GM08714 (cell line): ENCODE results near the gene MOB2.

Experiments
- H3K4me3 ChIP-seq: fragments of 200-500 bp; sonication (Bioruptor generic); 2 replicates; pipeline ENCODE4 v1.5.1; 2014; ENCODE audit warnings: mild to moderate bottlenecking, low read length, inconsistent platforms
- ZNF274 ChIP-seq: IDR thresholded peaks from 2 replicates; pipeline ENCODE4 v1.6.1; 2012; ENCODE audit warnings: mild to moderate bottlenecking, low read depth, low read length

Gene MOB2

DNA sequence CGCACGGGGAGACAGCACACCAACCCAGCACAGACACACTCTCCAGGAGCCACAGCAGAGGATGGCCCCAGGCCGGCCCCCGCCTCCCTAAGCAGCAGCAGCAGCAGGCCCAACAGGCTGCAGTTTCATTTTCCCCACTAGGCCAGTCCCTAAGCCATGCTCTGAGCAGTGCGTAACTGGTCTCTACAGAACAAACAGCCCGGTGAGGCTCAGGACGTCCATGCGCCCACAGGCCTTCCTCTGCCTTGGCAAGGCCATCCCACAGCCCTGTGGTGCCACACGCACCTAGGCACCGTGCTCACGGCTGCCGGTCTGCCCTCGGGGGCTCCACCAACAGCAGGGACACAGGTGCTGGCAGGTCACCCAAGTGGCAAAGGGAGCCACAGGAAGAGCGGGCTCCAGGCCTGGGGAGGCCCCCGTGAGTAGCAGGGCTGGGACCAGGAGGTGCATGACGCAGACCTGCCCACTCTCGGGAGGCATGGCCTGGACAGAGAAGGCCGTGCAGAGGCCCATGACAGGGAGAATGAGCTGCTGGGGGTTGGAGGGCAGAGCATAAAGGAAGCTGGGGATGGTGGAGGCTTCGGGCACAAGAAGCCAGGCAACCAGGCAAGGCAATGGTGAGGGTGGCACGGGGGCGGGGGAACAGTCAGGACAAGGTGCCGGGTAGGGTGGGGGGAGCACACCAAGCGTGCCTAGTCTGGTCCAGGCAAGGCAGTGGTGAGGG is 1.4 kb upstream of the MOB2 start:
- TF ChIP-seq ZNF274 = no peak
- no peak overlapping the region for H3K4me3 ChIP-seq

DNA sequence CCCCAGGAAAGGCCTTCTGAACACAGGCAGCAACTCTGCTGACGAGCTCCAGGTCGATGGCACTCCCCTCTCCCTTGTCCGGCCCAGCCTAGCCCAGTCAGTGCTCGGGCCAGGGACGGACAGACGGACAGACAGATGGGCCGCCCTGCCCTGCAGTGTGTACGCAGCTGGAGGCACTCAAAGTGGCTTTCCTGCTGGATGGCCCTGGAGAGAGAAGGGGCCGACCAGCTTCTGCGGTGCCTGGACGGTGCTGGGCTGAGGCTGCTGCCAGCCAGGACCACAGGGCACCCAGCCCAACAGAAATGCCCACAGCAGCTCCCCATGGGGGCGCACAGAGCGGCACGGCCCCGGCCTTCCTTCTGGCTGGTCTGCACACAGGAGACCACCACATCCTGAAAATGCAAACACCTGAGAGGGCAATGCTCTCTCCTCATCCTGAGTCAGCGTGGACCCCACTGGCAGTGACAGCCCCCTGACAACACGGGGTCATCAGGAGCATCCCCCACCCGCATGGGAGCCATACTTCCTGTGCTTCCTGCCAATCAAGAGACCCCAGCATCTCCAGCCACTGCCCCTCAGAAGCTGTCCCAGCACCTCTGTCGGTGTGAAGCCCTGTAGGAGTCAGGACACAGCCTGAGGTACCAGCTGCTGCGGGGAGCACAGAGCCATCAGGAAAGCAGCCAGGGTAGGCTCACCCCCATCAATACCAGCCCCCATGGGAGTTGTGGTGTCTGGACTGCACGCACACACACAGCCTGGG is 692 bp upstream of the MOB2 start:
- H3K4me3 ChIP-seq = no peak overlapping the region
- TF ChIP-seq ZNF274 = no peak

DNA sequence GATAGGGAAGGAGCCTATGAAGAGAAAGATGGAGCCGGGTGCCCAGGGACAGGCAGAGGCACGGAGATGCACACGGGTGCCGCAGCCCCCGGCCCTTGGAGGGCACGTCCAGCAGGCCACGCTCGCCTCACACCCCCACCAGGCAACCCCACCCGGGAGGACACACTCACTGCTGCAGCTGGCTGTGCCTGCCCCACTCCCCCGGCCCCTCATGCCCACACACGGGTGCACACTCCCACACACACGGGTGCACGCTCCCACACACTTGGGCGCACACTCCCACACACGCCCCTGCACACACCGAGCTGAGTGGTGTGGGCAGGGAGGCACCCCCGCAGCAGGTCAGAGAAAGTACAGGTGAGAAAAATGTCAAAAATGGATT is 1.1 kb downstream of the MOB2 start:
- H3K4me3 ChIP-seq = no peak overlapping the region
- TF ChIP-seq ZNF274 = no peak

DNA sequence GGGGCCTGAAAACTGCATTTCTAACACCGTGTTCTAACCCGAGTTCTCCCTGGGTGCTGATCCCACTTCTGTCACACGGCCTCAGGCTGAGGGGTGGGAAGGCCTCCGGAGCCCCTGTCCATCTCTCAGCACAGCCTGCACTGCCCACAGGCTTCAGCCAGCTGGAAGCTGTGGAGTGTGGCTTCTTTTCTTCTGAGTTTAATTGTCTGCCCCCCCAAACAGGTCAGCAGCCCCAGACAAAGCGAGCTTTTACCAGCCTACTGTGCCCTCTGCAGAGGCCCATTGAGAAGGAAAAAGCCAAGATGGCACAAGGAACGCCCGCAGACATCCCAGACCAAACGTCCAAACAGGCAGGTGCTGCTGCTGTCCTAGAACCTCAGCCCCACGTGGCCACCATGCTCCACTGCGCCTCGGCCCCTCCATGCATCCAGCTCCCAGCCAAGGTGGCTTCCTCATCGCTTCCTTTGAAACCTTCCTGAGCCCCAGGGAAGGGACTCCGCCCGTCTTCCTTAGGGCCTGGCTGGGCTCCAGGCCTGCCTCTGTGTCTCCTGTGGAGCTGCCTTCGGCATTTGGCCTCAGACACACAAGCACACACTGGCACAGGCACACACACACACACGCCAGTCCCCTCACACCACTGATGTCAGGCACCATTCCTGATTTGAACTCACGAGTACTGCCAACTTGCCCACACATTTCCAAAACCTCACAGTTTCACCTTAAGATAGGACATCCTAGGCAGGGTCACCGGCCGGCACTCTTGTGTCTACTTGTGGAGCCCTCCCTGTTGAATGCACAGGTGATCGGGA is 1.7 kb downstream of the MOB2 start:
- no peak overlapping the region for H3K4me3 ChIP-seq
- no peak for TF ChIP-seq ZNF274

DNA sequence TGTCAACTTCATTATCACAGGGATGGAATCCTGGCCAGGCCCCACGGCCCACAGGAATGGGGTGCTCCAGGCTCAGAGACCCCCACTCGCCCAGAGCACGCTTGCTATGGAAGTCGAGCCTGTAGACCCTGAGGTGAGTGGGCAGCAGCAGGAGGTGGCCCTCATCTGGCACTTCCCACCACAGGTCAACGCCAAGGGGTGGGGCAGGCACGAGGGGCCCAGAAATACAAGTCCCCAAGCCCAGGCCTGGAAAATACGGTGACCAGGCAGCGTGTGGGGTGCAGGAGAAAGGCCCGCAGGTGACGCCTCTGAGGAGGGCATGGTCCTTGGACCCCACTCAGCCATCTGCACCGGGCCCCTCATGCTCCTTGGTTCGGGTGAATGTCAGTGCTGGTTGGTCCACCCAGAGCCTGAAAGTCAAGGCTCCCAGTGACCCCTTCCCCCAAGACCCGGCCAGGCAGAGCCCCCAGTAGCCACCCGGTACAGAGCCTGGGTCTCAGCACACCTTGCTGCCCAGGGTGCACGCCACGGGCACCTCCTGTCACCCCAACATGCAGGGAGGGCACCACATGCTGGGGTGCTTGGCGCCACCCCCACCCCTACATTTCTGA is 2.4 kb downstream of the MOB2 start:
- TF ChIP-seq ZNF274 = no peak

DNA sequence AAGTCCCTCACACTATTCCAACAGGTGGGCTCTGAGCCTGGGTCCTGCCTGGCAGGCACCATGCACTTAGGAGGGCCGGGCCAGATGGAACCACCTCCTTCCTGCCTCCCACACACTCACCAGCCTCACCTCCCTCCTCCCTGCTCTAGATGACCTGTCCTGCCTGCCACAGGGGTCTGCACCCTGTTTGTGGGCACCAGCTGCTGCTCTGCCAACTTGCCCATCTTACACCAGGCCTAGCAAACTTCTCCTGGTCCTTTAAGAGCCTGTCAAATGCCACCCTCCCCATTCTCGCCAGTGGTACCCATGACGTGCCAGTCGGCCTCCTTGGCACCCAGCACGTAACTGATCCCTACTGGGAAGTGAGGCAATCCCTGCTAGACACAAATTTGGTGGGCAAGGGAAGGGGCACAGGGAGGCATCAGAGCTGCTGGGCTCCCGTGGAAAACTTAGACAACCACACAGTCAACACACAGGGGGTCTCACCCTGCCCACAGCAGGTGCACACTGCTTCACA is 3.1 kb downstream of the MOB2 start:
- no peak for TF ChIP-seq ZNF274

More for the DNA sequence above, 2.4 kb downstream of the MOB2 start:
- H3K4me3 ChIP-seq = no peak overlapping the region

DNA sequence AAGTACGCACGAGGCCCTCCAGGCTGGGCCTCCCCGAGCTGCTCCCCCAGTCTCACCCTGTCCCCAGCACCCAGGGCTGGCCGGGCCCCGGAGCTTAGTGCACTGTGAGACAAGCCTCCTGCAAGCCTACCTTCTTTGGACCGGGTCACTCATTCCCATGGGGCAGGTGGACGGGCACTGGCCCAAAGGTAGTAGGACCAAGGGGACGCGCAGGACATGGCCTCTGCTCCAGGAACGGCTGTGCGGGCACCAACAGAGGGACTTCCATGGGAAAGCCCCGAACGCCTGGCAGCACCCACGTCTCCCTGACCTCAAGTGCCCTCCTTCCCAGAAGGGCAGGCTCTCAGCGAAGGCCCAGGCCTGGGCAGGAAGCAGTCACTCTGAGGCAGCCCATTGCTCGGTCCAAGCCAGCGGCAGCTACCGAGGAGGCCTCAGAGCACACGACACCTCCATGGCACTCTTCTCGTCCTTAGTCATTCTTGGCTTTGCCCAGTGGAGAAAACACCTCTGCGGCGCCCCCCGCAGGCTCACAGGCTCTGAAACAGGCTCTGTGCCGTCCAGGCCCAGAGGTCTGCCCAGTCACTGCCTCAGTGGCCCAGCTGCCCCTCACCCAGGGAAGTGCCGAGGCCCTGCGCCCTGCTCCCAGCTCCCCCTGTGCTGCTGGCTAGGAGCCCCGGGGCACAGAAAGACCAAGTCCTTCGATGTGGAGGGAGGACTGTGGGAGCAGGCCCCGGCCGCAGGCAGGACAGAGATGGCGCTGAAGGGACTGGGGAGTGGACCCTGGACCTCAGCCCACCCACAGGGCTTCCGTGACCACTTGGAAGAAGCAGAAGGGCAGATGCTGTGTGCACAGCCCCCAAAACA is 3.8 kb downstream of the MOB2 start:
- no peak for TF ChIP-seq ZNF274
- H3K4me3 ChIP-seq = no peak overlapping the region

More for the DNA sequence above, 3.1 kb downstream of the MOB2 start:
- H3K4me3 ChIP-seq = no peak overlapping the region

DNA sequence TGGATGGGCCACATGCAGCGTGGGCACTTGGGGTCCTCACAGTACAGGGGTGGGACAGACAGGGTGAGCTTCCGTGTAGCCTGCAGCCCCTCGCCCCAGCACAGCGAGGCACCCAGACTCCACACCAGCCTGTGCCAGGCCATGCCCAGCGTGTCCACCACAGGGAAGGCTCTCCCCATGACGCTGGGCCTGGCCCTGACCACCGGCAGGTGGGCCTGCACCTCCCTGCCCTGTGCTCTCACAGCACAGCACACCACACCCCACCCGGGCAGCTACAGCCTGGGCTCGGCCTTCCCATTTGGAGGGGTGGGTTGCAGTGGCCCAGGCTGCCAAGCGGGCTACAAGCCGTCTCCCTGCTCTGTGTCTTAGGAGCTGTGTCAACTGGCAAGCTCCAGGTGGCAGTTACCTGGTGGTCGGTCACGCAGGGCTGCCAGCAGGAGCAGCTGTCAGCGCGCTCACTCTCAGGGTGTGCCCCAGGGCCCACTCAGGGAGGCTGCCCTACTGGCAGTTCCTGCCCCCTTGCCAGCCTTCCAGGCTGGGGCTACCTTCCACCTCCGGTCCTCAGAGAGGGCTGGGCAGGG is 4.6 kb downstream of the MOB2 start:
- no peak for TF ChIP-seq ZNF274
- no peak overlapping the region for H3K4me3 ChIP-seq

DNA sequence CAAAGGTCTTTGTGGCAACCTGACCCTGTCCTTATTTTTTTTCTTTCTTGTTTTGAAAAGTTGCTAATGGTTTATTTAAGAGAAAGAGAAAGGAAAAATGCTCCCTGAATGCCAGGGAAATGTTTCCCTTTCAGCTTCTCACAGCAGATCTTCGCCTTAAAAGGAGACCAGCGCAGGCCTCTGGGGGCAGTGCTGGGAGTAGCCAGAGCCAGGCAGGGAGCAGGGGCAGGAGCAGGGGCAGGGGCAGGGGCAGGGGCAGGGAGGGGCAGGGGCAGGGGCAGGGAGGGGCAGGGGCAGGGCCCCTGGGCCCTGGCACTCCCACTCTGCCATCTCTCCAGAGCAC is 5.1 kb downstream of the MOB2 start:
- H3K4me3 ChIP-seq = no peak overlapping the region
- TF ChIP-seq ZNF274 = no peak

DNA sequence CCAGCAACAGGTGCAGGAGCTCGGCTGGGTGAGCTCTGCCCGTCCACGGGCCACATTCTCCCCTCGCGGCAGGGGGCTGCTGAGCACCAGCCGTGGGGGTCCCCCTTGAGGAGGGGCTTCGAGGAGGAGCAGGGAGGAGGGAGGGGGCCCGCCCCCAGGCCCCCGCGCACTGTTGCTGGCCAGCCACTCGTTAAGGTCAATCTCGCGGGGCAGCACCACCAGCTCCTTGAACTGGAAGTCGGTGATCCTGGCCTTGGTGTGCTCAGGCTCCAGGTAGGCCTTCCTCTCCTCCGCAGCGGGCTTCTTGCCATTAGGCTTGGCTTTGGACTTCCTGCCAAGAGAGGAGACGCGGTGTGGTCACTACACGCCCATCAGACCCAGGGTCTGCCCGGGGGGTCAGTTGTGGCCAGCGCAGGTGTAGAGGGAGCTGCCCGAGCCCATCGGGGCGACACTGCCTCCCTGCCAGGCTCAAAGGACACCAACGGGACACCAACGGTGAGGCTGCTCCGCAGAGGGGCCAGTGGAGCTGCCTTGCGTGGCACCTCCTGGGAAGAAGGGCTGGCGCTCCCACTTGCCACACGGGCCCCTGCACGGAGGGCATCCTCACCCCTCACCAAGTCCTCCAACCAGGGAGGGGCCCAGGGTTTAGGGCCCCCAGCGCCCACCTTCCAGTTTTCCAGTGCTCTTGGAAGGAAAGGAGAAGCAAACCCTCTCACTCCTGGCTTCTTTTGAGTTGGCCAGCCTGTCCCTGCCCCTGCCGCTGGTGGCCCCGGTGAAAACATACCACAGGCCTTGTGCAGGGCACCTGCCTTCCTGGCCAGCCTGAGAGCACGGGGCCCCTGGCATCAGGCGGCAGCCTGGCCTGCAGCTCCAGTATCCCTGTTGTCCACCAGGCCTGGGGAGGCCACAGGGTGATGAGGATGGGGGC is 5.8 kb downstream of the MOB2 start:
- TF ChIP-seq ZNF274 = no peak
- no peak overlapping the region for H3K4me3 ChIP-seq

DNA sequence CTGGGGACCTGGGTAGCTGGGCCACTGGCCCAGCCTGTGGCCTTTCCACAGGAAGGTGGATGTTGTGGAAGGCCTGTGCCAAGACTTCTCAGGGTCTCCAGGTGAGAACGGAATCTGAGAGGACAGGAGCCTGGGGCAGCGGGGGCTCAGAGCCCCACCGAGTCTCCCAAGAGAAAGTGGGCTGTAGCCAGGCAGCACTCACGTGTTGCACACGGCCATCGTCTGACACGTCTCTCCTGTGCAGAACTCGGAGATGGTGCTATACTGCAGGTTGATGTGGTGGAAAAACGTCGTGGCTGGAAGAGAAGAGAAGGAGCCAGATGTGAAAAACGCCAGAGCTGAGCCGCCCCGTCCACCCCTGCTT is 6.4 kb downstream of the MOB2 start:
- H3K4me3 ChIP-seq = no peak overlapping the region
- no peak for TF ChIP-seq ZNF274

DNA sequence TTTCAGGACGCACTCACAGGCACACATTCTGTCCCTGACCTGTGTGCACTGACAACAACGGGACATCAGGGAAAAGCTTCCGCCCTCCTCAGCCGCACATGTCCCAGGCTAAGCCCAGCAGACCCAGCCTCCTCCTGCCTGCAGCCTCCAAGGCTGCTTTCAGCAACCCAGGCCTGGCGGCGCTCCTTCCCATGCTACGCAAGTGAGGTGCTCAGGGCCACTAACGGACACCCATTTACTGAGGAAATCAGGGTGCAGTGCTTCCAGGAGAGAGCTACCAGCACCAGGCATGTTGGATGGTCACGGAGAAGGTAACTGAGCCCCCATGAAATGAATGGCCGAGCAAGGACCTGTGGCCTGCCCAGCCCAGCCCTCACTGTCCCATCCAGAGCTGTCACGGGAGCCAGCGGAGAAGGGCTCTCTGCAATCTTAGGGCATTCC is 6.9 kb downstream of the MOB2 start:
- H3K4me3 ChIP-seq = no peak overlapping the region
- no peak for TF ChIP-seq ZNF274
